ENCODE data around the gene ARID1A.

DNA sequence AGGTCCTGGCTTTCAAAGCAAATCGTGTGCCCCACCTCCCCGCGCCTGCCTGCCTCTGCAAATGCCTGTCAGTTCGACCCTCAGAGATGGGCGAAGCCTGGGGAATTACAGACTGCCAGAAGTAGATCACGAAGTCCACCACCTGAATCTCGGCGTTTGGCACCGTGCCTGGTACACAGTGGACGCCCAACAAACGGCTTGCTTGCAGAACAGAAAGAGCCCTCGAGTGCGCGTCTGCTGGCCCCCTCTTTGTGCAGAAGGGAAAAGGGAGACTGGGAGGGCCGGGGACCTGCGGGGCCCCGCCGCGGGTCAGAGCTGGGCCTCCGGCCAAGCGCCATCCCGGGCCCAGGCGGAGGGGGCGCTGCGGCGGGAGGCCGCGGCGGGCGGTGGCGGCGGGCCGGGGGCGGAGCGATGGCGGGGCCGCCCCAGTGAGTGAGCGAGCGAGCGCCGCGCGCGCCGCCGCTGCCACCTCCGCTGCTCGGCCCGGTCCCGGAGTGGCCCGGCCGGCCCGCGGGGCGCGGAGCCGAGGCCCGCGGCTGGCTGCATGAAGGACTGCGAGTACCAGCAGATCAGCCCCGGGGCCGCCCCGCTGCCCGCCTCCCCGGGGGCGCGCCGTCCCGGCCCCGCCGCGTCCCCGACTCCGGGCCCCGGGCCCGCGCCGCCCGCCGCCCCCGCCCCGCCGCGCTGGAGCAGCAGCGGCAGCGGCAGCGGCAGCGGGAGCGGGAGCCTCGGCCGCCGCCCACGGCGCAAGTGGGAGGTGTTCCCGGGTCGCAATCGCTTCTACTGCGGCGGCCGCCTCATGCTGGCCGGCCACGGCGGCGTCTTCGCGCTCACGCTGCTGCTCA, 130.7 kb downstream of the ARID1A start, which contains the start of gene ZDHHC18:
- TF ChIP-seq EP300 (IDR thresholded peaks at IDR 0.05; ENCODE audit: low read depth) (no peak), CTCF (IDR thresholded peaks at IDR 0.05) (peak; percentile 37 to 65 (median 51))
